ENCODE data around the gene ADGRG3. TPM values are rescaled to one million over a fixed set of nuclear protein-coding genes. Genes with fewer than 3 reads are reported as not detected.

ADGRG3 gene
- total and polyA plus RNA-seq, 2 of the 13 experiments (the other 11 are each of a cell fraction or from before 2014, with no cell fraction given), result 2.7 to 11.8 TPM

GRCh38 chr16:57637965-57638364 is 30.1 kb upstream of the ADGRG3 start:
- Histone ChIP-seq H3K27me3 (ENCODE audit: control insufficient read depth in 1 of 2, insufficient read depth in 2 of 2, low read length in 2 of 2) (no peaks in the 10 kb centered on the region), H3K9ac (ENCODE audit: insufficient read depth, low read depth, low read length) (no peak overlapping the region), H3K4me1 (ENCODE audit: insufficient read depth, low read length) (peaks cover 82% of the 10 kb centered on the region), H3K9me3 (ENCODE audit: low read length) (no peaks in the 10 kb centered on the region), H3K4me2 (ENCODE audit: low read depth, low read length) (no peak overlapping the region), H3K36me3 (replicated peaks in 1 of 2; ENCODE audit: control insufficient read depth in 1 of 2, insufficient read depth in 2 of 2, low read length in 2 of 2) (no peaks in the 10 kb centered on the region), H3K79me2 (ENCODE audit: insufficient read depth, low read length) (no peaks in the 10 kb centered on the region), H2AFZ (ENCODE audit: low read length) (no peak overlapping the region), H4K20me1 (ENCODE audit: insufficient read depth, low read length) (no peaks in the 10 kb centered on the region), H3K27ac (ENCODE audit: extremely low read length, insufficient read depth, low read length) (no peak overlapping the region), H3K4me3 (replicated peaks in 1 of 3; ENCODE audit: insufficient read depth in 1 of 3, low read depth in 2 of 3, low read length in 3 of 3) (no peak overlapping the region)
- CTCF ChIA-PET (ENCODE audit: low intra/inter-chr PET ratio, low total read pairs), result no interaction called here
- TF ChIP-seq ZBTB40 (IDR thresholded peaks at IDR 0.05) (peak; percentile 34; the same call in 1 of the 2 replicates), ZBTB40 (CRISPR knock-in tag; IDR thresholded peaks at IDR 0.05) (peak; percentile 97), ZNF629 (CRISPR knock-in tag; conservative IDR thresholded peaks at IDR 0.05) (peak; percentile 55), ZNF326 (CRISPR knock-in tag; IDR thresholded peaks at IDR 0.05; ENCODE audit: borderline replicate concordance) (no peak), TBL1XR1 (IDR thresholded peaks at IDR 0.05; ENCODE audit: borderline replicate concordance, low read length, partially characterized antibody) (no peak)
- DNase-seq (ENCODE audit: low spot score), result no peak
- no peak for ATAC-seq
- in situ Hi-C loops (cut with HindIII; ENCODE audit: extremely low pct_ligation_motif_present, low pct_unique_long_range_greater_than_20kb), result no loop called here
- POLR2A ChIA-PET, result interaction anchor here (0.9 to 6.9 kb wide), 6 partner anchors 10 to 37 kb away, joined by 3 to 127 read pairs (median 4); partner anchors contain the start of gene ADGRG1
- intact Hi-C loops (cut with micrococcal nuclease; ENCODE audit: unreplicated experiment), result no loop called here
- no TSS peak for BruUV-seq (replicated peaks)
- 79% methylated on average over 6 of the region's 6 CpGs for WGBS (ENCODE audit: low lambda C conversion rate)
- peak; percentile 21 for FAIRE-seq

All from HepG2 (cell line).